Astrocyte (in vitro differentiated cells and primary cell): ENCODE measurements around the gene MOSMO.

Source experiments
- EZH2 ChIP-seq: IDR thresholded peaks from 2 replicates; pipeline ENCODE4 v1.6.1; 2012; ENCODE audit warnings: mild to moderate bottlenecking, low read length, inconsistent platforms; ENCODE audit not compliant: insufficient read depth
- TF ChIP-seq, protein P1 (sequence below): IDR thresholded peaks from 2 replicates; pipeline ENCODE4 v1.5.1; 2011; ENCODE audit warnings: low read depth, mild to moderate bottlenecking, inconsistent platforms, low read length, moderate library complexity; ENCODE audit not compliant: insufficient read depth

DNA sequence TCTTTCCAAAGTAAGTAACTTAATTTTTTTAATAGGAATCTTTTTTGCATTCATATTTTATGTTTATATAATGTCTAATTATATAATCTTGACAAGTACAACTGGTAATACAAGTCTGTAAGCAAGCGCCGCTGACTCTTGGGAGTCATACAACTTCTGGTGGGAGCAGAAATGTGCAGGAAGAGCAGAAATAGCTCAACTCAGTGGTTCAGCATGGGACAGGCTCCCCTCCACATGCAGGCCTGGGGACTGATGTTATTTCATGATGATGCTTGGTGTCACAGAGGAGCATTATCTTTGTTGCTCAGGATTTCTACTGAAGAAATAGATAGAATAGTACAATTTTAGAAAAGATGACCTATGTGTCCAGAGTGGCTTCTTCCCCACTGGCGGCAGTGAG, 44.0 kb upstream of the MOSMO start:
- TF ChIP-seq, protein P1, sequence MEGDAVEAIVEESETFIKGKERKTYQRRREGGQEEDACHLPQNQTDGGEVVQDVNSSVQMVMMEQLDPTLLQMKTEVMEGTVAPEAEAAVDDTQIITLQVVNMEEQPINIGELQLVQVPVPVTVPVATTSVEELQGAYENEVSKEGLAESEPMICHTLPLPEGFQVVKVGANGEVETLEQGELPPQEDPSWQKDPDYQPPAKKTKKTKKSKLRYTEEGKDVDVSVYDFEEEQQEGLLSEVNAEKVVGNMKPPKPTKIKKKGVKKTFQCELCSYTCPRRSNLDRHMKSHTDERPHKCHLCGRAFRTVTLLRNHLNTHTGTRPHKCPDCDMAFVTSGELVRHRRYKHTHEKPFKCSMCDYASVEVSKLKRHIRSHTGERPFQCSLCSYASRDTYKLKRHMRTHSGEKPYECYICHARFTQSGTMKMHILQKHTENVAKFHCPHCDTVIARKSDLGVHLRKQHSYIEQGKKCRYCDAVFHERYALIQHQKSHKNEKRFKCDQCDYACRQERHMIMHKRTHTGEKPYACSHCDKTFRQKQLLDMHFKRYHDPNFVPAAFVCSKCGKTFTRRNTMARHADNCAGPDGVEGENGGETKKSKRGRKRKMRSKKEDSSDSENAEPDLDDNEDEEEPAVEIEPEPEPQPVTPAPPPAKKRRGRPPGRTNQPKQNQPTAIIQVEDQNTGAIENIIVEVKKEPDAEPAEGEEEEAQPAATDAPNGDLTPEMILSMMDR: no peak
- TF ChIP-seq EZH2: no peak
